Colonic mucosa (tissue), 4 donors: ENCODE measurements around the gene CLDN2. TPM values are rescaled to one million over a fixed set of nuclear protein-coding genes. Genes with fewer than 3 reads are reported as not detected.

Source experiments
- DNase-seq: peaks from one replicate; pipeline ENCODE4 v3.0.0-alpha.2; 2020
- H3K27ac ChIP-seq: fragments of 200-600 bp; one replicate; pipeline ENCODE4 v1.8.0; 2021
- H3K27me3 ChIP-seq: fragments of 200-600 bp; one replicate; pipeline ENCODE4 v1.8.0; 2021
- H3K36me3 ChIP-seq: fragments of 200-600 bp; one replicate; pipeline ENCODE4 v1.8.0; 2021
- H3K4me1 ChIP-seq: fragments of 200-600 bp; one replicate; pipeline ENCODE4 v1.8.0; 2021; ENCODE audit warnings: mild to moderate bottlenecking
- H3K4me3 ChIP-seq: fragments of 200-600 bp; one replicate; pipeline ENCODE4 v1.8.0; 2021
- H3K9ac ChIP-seq, 2 donors: one replicate each; pipeline ENCODE4 v1.7.0; 2013; ENCODE audit warnings: control low read depth in 2 of 2, low read depth in 2 of 2, low read length in 2 of 2
- H3K9me3 ChIP-seq: fragments of 200-600 bp; one replicate; pipeline ENCODE4 v1.8.0; 2021
- intact Hi-C: fragments of 100-400 bp; cut with DNase I; formaldehyde crosslinking; loops from one replicate; pipeline ENCODE4 v1.14.1; 2022
- total RNA-seq, 2 donors: library from RNA; stranded (reverse); fragmentation: NEBNext Ultra II Directional in 1 of 2; extraction: Animal tissue kit (Norgen Biotek cat#: 25700) in 1 of 2; gene quantifications; one replicate each; pipeline ENCODE4 v1.2.1, GENCODE V29; 2021
- TF ChIP-seq, protein P1 (sequence below): fragments of 200-600 bp; IDR thresholded peaks from one replicate; pipeline ENCODE4 v1.8.0; 2022; ENCODE audit warnings: antibody characterized with exemption, mild to moderate bottlenecking
- donor health status: healthy.
- donor health status: DM: no; HTN: no; CAD: no.
- donor health status: DM: no; HTN: no; CAD: no.

Gene CLDN2
- total RNA-seq, 2 donors from 2014 or later: 0.58 to 1.9 TPM

DNA sequence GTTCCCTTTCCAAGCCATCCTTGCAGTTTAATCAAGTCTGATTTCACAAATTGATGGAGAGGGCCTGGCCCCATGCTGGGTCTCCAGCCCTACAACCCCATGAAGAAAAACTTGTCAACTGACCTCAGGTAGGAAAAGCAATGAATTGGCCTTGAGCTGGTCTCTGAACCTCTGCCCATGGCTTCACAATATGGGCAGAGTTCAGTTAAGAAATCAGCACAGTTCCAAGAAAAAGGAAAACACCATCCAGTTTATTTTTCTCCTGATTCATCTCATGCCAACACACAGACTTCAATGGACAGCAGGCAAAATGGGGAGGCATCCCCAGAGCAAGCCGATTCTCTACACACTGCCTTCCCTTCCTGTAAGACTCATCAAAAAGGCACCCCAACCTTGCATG lies 20.4 kb upstream of the CLDN2 start:
- Histone ChIP-seq H3K4me1 (no peaks in the 10 kb centered on the region), H3K27ac (no peak overlapping the region), H3K9ac (no peak overlapping the region), H3K4me3 (no peak overlapping the region), H3K27me3 (no peaks in the 10 kb centered on the region), H3K9me3 (no peaks in the 10 kb centered on the region), H3K36me3 (no peaks in the 10 kb centered on the region)
- intact Hi-C loops: loop anchor here (5.0 kb wide), 1 partner anchor 52 kb away; no protein-coding TSS in a partner anchor
- TF ChIP-seq, protein P1, sequence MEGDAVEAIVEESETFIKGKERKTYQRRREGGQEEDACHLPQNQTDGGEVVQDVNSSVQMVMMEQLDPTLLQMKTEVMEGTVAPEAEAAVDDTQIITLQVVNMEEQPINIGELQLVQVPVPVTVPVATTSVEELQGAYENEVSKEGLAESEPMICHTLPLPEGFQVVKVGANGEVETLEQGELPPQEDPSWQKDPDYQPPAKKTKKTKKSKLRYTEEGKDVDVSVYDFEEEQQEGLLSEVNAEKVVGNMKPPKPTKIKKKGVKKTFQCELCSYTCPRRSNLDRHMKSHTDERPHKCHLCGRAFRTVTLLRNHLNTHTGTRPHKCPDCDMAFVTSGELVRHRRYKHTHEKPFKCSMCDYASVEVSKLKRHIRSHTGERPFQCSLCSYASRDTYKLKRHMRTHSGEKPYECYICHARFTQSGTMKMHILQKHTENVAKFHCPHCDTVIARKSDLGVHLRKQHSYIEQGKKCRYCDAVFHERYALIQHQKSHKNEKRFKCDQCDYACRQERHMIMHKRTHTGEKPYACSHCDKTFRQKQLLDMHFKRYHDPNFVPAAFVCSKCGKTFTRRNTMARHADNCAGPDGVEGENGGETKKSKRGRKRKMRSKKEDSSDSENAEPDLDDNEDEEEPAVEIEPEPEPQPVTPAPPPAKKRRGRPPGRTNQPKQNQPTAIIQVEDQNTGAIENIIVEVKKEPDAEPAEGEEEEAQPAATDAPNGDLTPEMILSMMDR: no peak
- no peak for DNase-seq

DNA sequence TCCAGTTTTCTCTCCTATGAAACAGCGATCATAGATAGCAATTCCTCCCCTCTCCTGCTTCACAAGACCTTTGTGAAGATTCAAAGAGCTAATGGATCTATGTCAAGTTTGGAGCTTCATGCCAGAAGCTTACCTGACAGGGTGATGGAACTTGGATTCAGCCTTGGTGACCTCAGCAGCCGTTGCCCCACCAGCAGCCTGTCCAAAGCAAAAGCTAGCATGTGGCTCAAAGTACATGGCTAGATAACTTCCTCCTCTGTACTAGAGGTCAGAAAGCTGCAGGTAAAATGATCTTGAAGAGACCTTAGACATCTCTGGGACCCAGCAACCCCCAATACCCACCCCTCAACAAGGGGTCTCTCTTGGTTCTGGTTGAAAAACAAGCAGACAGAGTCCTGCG lies 18.9 kb upstream of the CLDN2 start:
- H3K9me3 ChIP-seq: no peaks in the 10 kb centered on the region
- DNase-seq: no peak
- H3K9ac ChIP-seq: no peak overlapping the region
- intact Hi-C loops: no loop called here
- H3K36me3 ChIP-seq: no peaks in the 10 kb centered on the region
- no peak overlapping the region for H3K27ac ChIP-seq
- H3K4me1 ChIP-seq: no peaks in the 10 kb centered on the region
- TF ChIP-seq, protein P1: no peak
- H3K4me3 ChIP-seq: no peak overlapping the region
- no peaks in the 10 kb centered on the region for H3K27me3 ChIP-seq

DNA sequence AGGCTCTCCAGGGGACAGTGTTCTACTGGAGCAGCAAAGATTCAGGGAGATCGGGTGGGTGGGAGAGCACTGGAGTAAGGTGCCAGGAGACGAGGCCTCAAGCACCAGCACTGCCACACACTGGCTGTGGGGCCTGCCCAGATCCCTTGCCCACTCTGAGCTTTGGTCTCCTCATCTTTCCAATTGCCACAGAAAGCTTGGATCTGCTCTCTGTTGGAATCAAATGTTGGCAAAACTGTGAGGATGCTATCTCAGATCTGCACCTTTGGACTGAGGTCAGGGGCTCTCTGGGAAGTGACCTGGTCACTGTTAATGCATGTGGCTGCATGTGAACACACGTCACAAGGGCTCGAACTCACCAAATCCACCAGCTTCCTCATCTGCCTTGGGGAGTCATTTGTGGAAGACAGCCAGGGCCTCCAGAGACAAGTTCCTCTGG lies 18.4 kb upstream of the CLDN2 start:
- Histone ChIP-seq H3K36me3 (no peaks in the 10 kb centered on the region), H3K27me3 (no peaks in the 10 kb centered on the region), H3K4me1 (no peaks in the 10 kb centered on the region), H3K9me3 (no peaks in the 10 kb centered on the region), H3K4me3 (no peak overlapping the region), H3K9ac (no peak overlapping the region), H3K27ac (no peak overlapping the region)
- intact Hi-C loops: no loop called here
- TF ChIP-seq, protein P1: no peak
- no peak for DNase-seq

DNA sequence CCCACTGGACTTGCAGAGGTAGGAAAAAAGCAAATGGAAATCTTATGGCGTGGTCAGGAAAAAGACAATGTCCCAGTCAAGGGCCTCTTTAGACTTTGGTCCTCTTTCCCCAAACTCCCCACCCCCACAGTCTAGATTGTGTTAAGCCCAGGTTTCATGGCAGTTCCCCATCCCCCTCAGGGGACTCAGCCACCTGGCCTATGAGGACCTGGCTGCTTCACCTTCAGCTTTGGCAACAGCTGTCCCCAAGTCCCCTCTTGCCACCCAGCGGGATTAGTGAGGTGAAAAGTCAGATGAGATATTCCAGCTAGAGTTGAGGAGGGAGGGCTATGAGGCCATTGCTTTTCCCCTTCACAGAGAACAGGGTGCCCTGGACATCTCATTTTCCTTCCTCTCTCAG lies 17.5 kb upstream of the CLDN2 start:
- no peaks in the 10 kb centered on the region for H3K9me3 ChIP-seq
- H3K4me3 ChIP-seq: no peak overlapping the region
- no peaks in the 10 kb centered on the region for H3K27me3 ChIP-seq
- no peak overlapping the region for H3K27ac ChIP-seq
- intact Hi-C loops: no loop called here
- no peaks in the 10 kb centered on the region for H3K4me1 ChIP-seq
- TF ChIP-seq, protein P1: no peak
- DNase-seq: no peak
- H3K36me3 ChIP-seq: no peaks in the 10 kb centered on the region
- no peak overlapping the region for H3K9ac ChIP-seq

DNA sequence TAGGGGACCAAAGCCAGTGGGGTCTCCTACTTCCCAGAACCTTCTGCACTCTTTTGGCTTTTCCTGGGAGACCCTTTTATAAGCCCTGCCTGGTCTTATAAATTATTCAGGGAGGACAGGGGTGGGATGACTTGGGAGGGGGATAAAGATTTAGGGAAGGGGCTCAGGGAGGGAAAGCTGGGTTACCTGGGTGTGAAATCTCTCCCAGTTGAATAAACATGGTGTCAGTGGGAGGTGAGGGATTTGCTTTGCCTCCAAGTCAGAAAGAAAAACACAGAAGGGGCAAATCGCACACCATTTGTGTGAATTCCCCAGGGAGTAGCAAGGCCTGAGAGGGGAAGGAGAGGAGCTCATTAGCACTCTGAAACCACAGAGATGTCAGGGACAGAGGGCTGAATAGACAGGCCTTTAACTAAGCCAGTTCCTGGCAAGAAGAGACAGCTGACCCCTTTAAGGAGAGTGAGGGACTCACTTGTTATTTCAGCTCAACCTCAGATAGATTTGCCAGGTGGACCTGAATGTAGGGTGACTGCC lies 16.8 kb upstream of the CLDN2 start, which contains the start of gene RIPPLY1:
Gene RIPPLY1 (minus strand): TSS at position 51 of the 534 bp plus-strand sequence. CDS start 54 bp downstream, outside the sequence.
- TF ChIP-seq, protein P1: no peak
- intact Hi-C loops: no loop called here
- no peaks in the 10 kb centered on the region for H3K4me1 ChIP-seq
- H3K27me3 ChIP-seq: no peaks in the 10 kb centered on the region
- no peaks in the 10 kb centered on the region for H3K36me3 ChIP-seq
- no peak within 1 kb of the TSS for H3K9ac ChIP-seq
- no peak for DNase-seq
- no peaks in the 10 kb centered on the region for H3K9me3 ChIP-seq
- H3K27ac ChIP-seq: no peak within 1 kb of the TSS
- no peak within 1 kb of the TSS for H3K4me3 ChIP-seq
